Measurements from ENCODE around the gene PLK5.

Gene PLK5

GRCh38 chr19:1482361-1483130, 41.3 kb upstream of the PLK5 start:
- Histone ChIP-seq H3K4me2 (ENCODE audit: low read depth, low read length, poor library complexity, severe bottlenecking) (no peak overlapping the region), H3K4me3 (ENCODE audit: low read length, poor library complexity, severe bottlenecking) (no peak overlapping the region), H3K79me2 (ENCODE audit: insufficient read depth, low read length) (peaks cover 14% of the 10 kb centered on the region), H3K27me3 (ENCODE audit: insufficient read depth, low read length, poor library complexity, severe bottlenecking) (no peaks in the 10 kb centered on the region), H2AFZ (ENCODE audit: low read length) (no peak overlapping the region), H3K4me1 (ENCODE audit: insufficient read depth, low read length, poor library complexity, severe bottlenecking) (peaks cover 7% of the 10 kb centered on the region), H3F3A (ENCODE audit: low read depth) (no peaks in the 10 kb centered on the region), H3K9me2 (replicated peaks; ENCODE audit: low read depth, low read length) (no peaks in the 10 kb centered on the region), H3K9me3 (ENCODE audit: insufficient read depth, low read depth, low read length) (no peaks in the 10 kb centered on the region), H3K9ac (ENCODE audit: low read depth, low read length, poor library complexity, severe bottlenecking) (no peak overlapping the region), H4K20me1 (ENCODE audit: insufficient read depth, low read length, poor library complexity, severe bottlenecking) (peaks cover 5% of the 10 kb centered on the region), H3K36me3 (ENCODE audit: insufficient read depth, low read length) (no peaks in the 10 kb centered on the region)
- TF ChIP-seq CTCF (conservative IDR thresholded peaks at IDR 0.05; ENCODE audit: low read length) (no peak), EZH2phosphoT487 (IDR thresholded peaks at IDR 0.05; ENCODE audit: borderline replicate concordance) (no peak)

GRCh38 chr19:1483131-1483978, 40.5 kb upstream of the PLK5 start:
- no peaks in the 10 kb centered on the region for H3K27me3 ChIP-seq (ENCODE audit: insufficient read depth, low read length, poor library complexity, severe bottlenecking)
- H4K20me1 ChIP-seq (ENCODE audit: insufficient read depth, low read length, poor library complexity, severe bottlenecking): peaks cover 5% of the 10 kb centered on the region
- H3K4me2 ChIP-seq (ENCODE audit: low read depth, low read length, poor library complexity, severe bottlenecking): no peak overlapping the region
- H3K9ac ChIP-seq (ENCODE audit: low read depth, low read length, poor library complexity, severe bottlenecking): no peak overlapping the region
- TF ChIP-seq CTCF (conservative IDR thresholded peaks at IDR 0.05; ENCODE audit: low read length) (no peak), EZH2phosphoT487 (IDR thresholded peaks at IDR 0.05; ENCODE audit: borderline replicate concordance) (no peak)
- H3F3A ChIP-seq (ENCODE audit: low read depth): no peaks in the 10 kb centered on the region
- H3K4me3 ChIP-seq (ENCODE audit: low read length, poor library complexity, severe bottlenecking): no peak overlapping the region
- peaks cover 4% of the 10 kb centered on the region for H3K4me1 ChIP-seq (ENCODE audit: insufficient read depth, low read length, poor library complexity, severe bottlenecking)
- H3K9me3 ChIP-seq (ENCODE audit: insufficient read depth, low read depth, low read length): no peaks in the 10 kb centered on the region
- no peaks in the 10 kb centered on the region for H3K9me2 ChIP-seq (replicated peaks; ENCODE audit: low read depth, low read length)
- no peak overlapping the region for H2AFZ ChIP-seq (ENCODE audit: low read length)
- H3K79me2 ChIP-seq (ENCODE audit: insufficient read depth, low read length): peaks cover 6% of the 10 kb centered on the region
- no peaks in the 10 kb centered on the region for H3K36me3 ChIP-seq (ENCODE audit: insufficient read depth, low read length)

- Histone ChIP-seq H3K4me2 (ENCODE audit: low read depth, low read length, poor library complexity, severe bottlenecking) (no peak overlapping the region), H4K20me1 (ENCODE audit: insufficient read depth, low read length, poor library complexity, severe bottlenecking) (no peaks in the 10 kb centered on the region), H3K9me3 (ENCODE audit: insufficient read depth, low read depth, low read length) (no peaks in the 10 kb centered on the region), H3K4me1 (ENCODE audit: insufficient read depth, low read length, poor library complexity, severe bottlenecking) (peaks cover 4% of the 10 kb centered on the region), H3K9ac (ENCODE audit: low read depth, low read length, poor library complexity, severe bottlenecking) (no peak overlapping the region), H3F3A (ENCODE audit: low read depth) (no peaks in the 10 kb centered on the region), H3K4me3 (ENCODE audit: low read length, poor library complexity, severe bottlenecking) (no peak overlapping the region), H3K27me3 (ENCODE audit: insufficient read depth, low read length, poor library complexity, severe bottlenecking) (no peaks in the 10 kb centered on the region), H3K9me2 (replicated peaks; ENCODE audit: low read depth, low read length) (no peaks in the 10 kb centered on the region), H3K36me3 (ENCODE audit: insufficient read depth, low read length) (no peaks in the 10 kb centered on the region), H2AFZ (ENCODE audit: low read length) (no peak overlapping the region), H3K79me2 (ENCODE audit: insufficient read depth, low read length) (no peaks in the 10 kb centered on the region)
- TF ChIP-seq CTCF (conservative IDR thresholded peaks at IDR 0.05; ENCODE audit: low read length) (no peak), EZH2phosphoT487 (IDR thresholded peaks at IDR 0.05; ENCODE audit: borderline replicate concordance) (no peak)
Measured at GRCh38 chr19:1483979-1484428, 39.9 kb upstream of the PLK5 start.
